ENCODE results near the gene SERPINI2. TPM values are rescaled to one million over a fixed set of nuclear protein-coding genes. Genes with fewer than 3 reads are reported as not detected.

Gene SERPINI2
- not detected for total RNA-seq

GRCh38 chr3:167473863-167474262 is at the start of gene SERPINI2:
Gene SERPINI2, minus strand, starts transcription at chr3:167474042. Its CDS starts 2,208 bp downstream, at chr3:167471834.
- DNase-seq, result no peak

- no peak for DNase-seq
These were observed 47.1 kb upstream of the SERPINI2 start for GRCh38 chr3:167521006-167521355.

GRCh38 chr3:167520266-167521005 is 46.6 kb upstream of the SERPINI2 start:
- no peak for DNase-seq

- no peak for DNase-seq
These were observed 34.1 kb upstream of the SERPINI2 start for GRCh38 chr3:167507954-167508353.

- no peak for DNase-seq
These were observed 28.6 kb upstream of the SERPINI2 start for GRCh38 chr3:167502401-167502800.

GRCh38 chr3:167501941-167502340 is 28.1 kb upstream of the SERPINI2 start:
- DNase-seq, result no peak

- DNase-seq, result no peak
These were observed 24.1 kb upstream of the SERPINI2 start for GRCh38 chr3:167497903-167498302.

GRCh38 chr3:167493244-167493643 is 19.4 kb upstream of the SERPINI2 start:
- DNase-seq, result no peak

GRCh38 chr3:167491621-167492020 is 17.8 kb upstream of the SERPINI2 start:
- DNase-seq, result no peak

GRCh38 chr3:167489571-167489970 is 15.7 kb upstream of the SERPINI2 start:
- no peak for DNase-seq

- DNase-seq, result no peak
These were observed 13.7 kb upstream of the SERPINI2 start for GRCh38 chr3:167487556-167487955.

- DNase-seq, result no peak
These were observed 10.7 kb upstream of the SERPINI2 start for GRCh38 chr3:167484551-167484950.

- no peak for DNase-seq
These were observed 10.1 kb upstream of the SERPINI2 start for GRCh38 chr3:167483708-167484475.

- DNase-seq, result no peak
These were observed 7.3 kb upstream of the SERPINI2 start for GRCh38 chr3:167481164-167481563.

GRCh38 chr3:167480748-167481147 is 6.9 kb upstream of the SERPINI2 start:
- no peak for DNase-seq

- DNase-seq, result no peak
These were observed 4.5 kb downstream of the SERPINI2 start for GRCh38 chr3:167469381-167469780.

GRCh38 chr3:167467848-167468611 is 5.8 kb downstream of the SERPINI2 start:
- DNase-seq, result no peak

GRCh38 chr3:167466966-167467365 is 6.9 kb downstream of the SERPINI2 start:
- no peak for DNase-seq

GRCh38 chr3:167456157-167456799 is 17.6 kb downstream of the SERPINI2 start:
- no peak for DNase-seq

- DNase-seq, result no peak
These were observed 20.0 kb downstream of the SERPINI2 start for GRCh38 chr3:167453815-167454214.

- DNase-seq, result no peak
These were observed 22.6 kb downstream of the SERPINI2 start for GRCh38 chr3:167451282-167451681.

- DNase-seq, result no peak
These were observed 23.2 kb downstream of the SERPINI2 start for GRCh38 chr3:167450675-167451074.

- DNase-seq, result no peak
These were observed 23.6 kb downstream of the SERPINI2 start for GRCh38 chr3:167450195-167450594.

All from effector CD4-positive, alpha-beta T cell (primary cell).